A673 (cell line): ENCODE measurements around the gene NOS3. TPM values are rescaled to one million over a fixed set of nuclear protein-coding genes. Genes with fewer than 3 reads are reported as not detected.

Source experiments
- BruUV-seq: library from RNA; stranded (reverse); fragments of 400-500 nt; replicated peaks from 2 replicates; lab custom pipeline; 2021; lab: Mats Ljungman, UMichigan
- CTCF ChIA-PET: fragments of 300-600 bp; sonication (Branson Sonifier 250); formaldehyde crosslinking; loops from one replicate; lab custom pipeline; 2022; ENCODE audit warnings: antibody characterized with exemption; lab: Charles Lee
- POLR2A ChIA-PET: fragments of 300-600 bp; sonication (Branson Sonifier 250); formaldehyde crosslinking; loops from one replicate; lab custom pipeline; 2022; ENCODE audit warnings: antibody characterized with exemption; ENCODE audit not compliant: low non-redundant PET; lab: Charles Lee
- DNase-seq: peaks from one replicate; pipeline ENCODE4 v3.0.0-alpha.2; 2015; ENCODE audit warnings: low spot score
- H3K27ac ChIP-seq: fragments of 200-600 bp; sonication (generic); 2 replicates; pipeline ENCODE4 v1.5.1; 2016; ENCODE audit warnings: mixed run types, low read depth, mild to moderate bottlenecking, mixed read lengths, antibody characterized with exemption, low read length; ENCODE audit not compliant: poor library complexity, severe bottlenecking
- H3K27me3 ChIP-seq: fragments of 200-600 bp; sonication (generic); replicated peaks from 2 replicates; pipeline ENCODE4 v1.6.1; 2017; ENCODE audit warnings: mixed run types, low read depth, mild to moderate bottlenecking, mixed read lengths, antibody characterized with exemption, low read length; ENCODE audit not compliant: insufficient read depth, poor library complexity
- H3K36me3 ChIP-seq: fragments of 200-600 bp; sonication (generic); 2 replicates; pipeline ENCODE4 v1.6.1; 2016; ENCODE audit warnings: mixed run types, mild to moderate bottlenecking, mixed read lengths, antibody characterized with exemption, low read length; ENCODE audit not compliant: insufficient read depth, poor library complexity, severe bottlenecking
- H3K4me1 ChIP-seq: fragments of 200-600 bp; sonication (generic); 2 replicates; pipeline ENCODE4 v1.6.1; 2017; ENCODE audit warnings: mixed run types, mild to moderate bottlenecking, mixed read lengths, antibody characterized with exemption, low read length; ENCODE audit not compliant: insufficient read depth, poor library complexity, severe bottlenecking
- H3K4me3 ChIP-seq: fragments of 200-600 bp; sonication (generic); 2 replicates; pipeline ENCODE4 v1.5.1; 2016; ENCODE audit warnings: low read depth, mixed run types, mild to moderate bottlenecking, mixed read lengths, low read length; ENCODE audit not compliant: poor library complexity, severe bottlenecking
- H3K9me3 ChIP-seq: fragments of 200-600 bp; sonication (generic); 2 replicates; pipeline ENCODE4 v1.6.1; 2016; ENCODE audit warnings: mixed run types, low read depth, mild to moderate bottlenecking, mixed read lengths, antibody characterized with exemption, low read length; ENCODE audit not compliant: poor library complexity, severe bottlenecking
- CTCF ChIP-seq: fragments of 300-800, 200-600 bp; sonication (generic); conservative IDR thresholded peaks from 2 replicates; pipeline ENCODE4 v1.5.1; 2017; ENCODE audit warnings: low read depth, mild to moderate bottlenecking, antibody characterized with exemption, low read length, moderate library complexity, mixed read lengths
- EZH2 ChIP-seq: fragments of 200-600 bp; sonication (generic); IDR thresholded peaks from 2 replicates; pipeline ENCODE4 v1.6.1; 2017; ENCODE audit warnings: borderline replicate concordance, low read depth, mild to moderate bottlenecking, mixed read lengths, antibody characterized with exemption, low read length; ENCODE audit not compliant: poor library complexity, severe bottlenecking
- intact Hi-C: fragments of 100-400 bp; cut with micrococcal nuclease; formaldehyde crosslinking; loops from one replicate; pipeline ENCODE4 v1.10.0; 2022; ENCODE audit not compliant: unreplicated experiment
- total RNA-seq: library from RNA; stranded (reverse); gene quantifications from 2 replicates; pipeline ENCODE4 v1.2.3, GENCODE V29; 2021

NOS3 gene
- total RNA-seq, 1 experiment from 2014 or later, result 0.75 TPM

- Histone ChIP-seq H3K36me3 (no peaks in the 10 kb centered on the region), H3K27ac (no peak overlapping the region), H3K27me3 (no peaks in the 10 kb centered on the region), H3K9me3 (no peaks in the 10 kb centered on the region), H3K4me3 (no peak overlapping the region), H3K4me1 (peaks cover 5% of the 10 kb centered on the region)
- no peak for DNase-seq
- BruUV-seq, result no TSS peak
- intact Hi-C loops, result no loop called here
- ChIA-PET CTCF (no interaction called here), POLR2A (no interaction called here)
- no peak for TF ChIP-seq CTCF
- no peak for TF ChIP-seq EZH2
Measured at GRCh38 chr7:150969475-150969874, 21.3 kb upstream of the NOS3 start.

GRCh38 chr7:150970424-150970823 lies 20.4 kb upstream of the NOS3 start:
- H3K27me3 ChIP-seq, result no peaks in the 10 kb centered on the region
- no TSS peak for BruUV-seq
- H3K36me3 ChIP-seq, result no peaks in the 10 kb centered on the region
- peaks cover 8% of the 10 kb centered on the region for H3K4me1 ChIP-seq
- TF ChIP-seq CTCF (no peak), EZH2 (no peak)
- ChIA-PET CTCF (no interaction called here), POLR2A (no interaction called here)
- H3K9me3 ChIP-seq, result no peaks in the 10 kb centered on the region
- H3K4me3 ChIP-seq, result no peak overlapping the region
- no peak overlapping the region for H3K27ac ChIP-seq
- intact Hi-C loops, result no loop called here
- DNase-seq, result no peak

GRCh38 chr7:150971242-150972022 lies 19.4 kb upstream of the NOS3 start:
- TF ChIP-seq CTCF (no peak), EZH2 (no peak)
- H3K4me1 ChIP-seq, result peaks cover 10% of the 10 kb centered on the region
- intact Hi-C loops, result no loop called here
- CTCF ChIA-PET, result no interaction called here
- no peaks in the 10 kb centered on the region for H3K27me3 ChIP-seq
- H3K4me3 ChIP-seq, result no peak overlapping the region
- no peak for DNase-seq
- H3K9me3 ChIP-seq, result no peaks in the 10 kb centered on the region
- POLR2A ChIA-PET, result no interaction called here
- H3K36me3 ChIP-seq, result no peaks in the 10 kb centered on the region
- no peak overlapping the region for H3K27ac ChIP-seq
- no TSS peak for BruUV-seq
